GM13977 (cell line): Measurements from ENCODE around the gene CTDSPL2.

Source experiments
- DNase-seq: peaks from one replicate; pipeline ENCODE4 v3.0.0; 2012; ENCODE audit warnings: low spot score
- in situ Hi-C: fragments of 300-500 bp; cut with MboI; formaldehyde crosslinking; loops from one replicate; pipeline ENCODE4 v1.12.0; 2022; ENCODE audit warnings: low sequenced_read_pairs, low pct_unique_long_range_greater_than_20kb, mixed read lengths, inconsistent platforms; ENCODE audit not compliant: unreplicated experiment
- TF ChIP-seq, protein P1 (sequence below): IDR thresholded peaks from 2 replicates; pipeline ENCODE4 v1.5.1; 2012; ENCODE audit warnings: mild to moderate bottlenecking, control low read depth; ENCODE audit not compliant: insufficient read depth; ENCODE audit errors: extremely low read depth, missing control alignments

Gene CTDSPL2

DNA sequence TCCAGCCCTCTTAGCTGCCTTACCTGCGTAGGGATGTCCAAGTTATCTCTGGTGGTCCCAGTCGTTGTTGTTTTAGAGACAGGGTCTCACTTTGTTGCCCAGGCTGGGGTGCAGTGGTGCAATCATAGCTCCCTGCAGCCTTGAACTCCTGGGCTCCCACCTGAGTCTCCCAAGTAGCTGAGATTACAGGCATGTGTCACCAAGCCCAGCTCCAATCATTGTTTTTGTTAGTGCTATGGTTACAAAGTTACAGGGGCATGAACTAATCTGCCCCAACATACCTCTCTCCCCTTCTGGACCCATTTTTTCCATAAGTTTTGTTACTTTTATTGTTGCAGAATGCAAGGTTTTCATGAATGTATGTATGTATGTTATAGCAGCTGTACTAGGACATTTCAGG is 54.7 kb downstream of the CTDSPL2 start:
- in situ Hi-C loops, result no loop called here

GRCh38 chr15:44485880-44486279 is 58.5 kb downstream of the CTDSPL2 start:
- in situ Hi-C loops, result no loop called here
- TF ChIP-seq, protein P1, sequence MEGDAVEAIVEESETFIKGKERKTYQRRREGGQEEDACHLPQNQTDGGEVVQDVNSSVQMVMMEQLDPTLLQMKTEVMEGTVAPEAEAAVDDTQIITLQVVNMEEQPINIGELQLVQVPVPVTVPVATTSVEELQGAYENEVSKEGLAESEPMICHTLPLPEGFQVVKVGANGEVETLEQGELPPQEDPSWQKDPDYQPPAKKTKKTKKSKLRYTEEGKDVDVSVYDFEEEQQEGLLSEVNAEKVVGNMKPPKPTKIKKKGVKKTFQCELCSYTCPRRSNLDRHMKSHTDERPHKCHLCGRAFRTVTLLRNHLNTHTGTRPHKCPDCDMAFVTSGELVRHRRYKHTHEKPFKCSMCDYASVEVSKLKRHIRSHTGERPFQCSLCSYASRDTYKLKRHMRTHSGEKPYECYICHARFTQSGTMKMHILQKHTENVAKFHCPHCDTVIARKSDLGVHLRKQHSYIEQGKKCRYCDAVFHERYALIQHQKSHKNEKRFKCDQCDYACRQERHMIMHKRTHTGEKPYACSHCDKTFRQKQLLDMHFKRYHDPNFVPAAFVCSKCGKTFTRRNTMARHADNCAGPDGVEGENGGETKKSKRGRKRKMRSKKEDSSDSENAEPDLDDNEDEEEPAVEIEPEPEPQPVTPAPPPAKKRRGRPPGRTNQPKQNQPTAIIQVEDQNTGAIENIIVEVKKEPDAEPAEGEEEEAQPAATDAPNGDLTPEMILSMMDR, result no peak
- no peak for DNase-seq

More for the DNA sequence above, 54.7 kb downstream of the CTDSPL2 start:
- TF ChIP-seq, protein P1, result no peak
- DNase-seq, result no peak

DNA sequence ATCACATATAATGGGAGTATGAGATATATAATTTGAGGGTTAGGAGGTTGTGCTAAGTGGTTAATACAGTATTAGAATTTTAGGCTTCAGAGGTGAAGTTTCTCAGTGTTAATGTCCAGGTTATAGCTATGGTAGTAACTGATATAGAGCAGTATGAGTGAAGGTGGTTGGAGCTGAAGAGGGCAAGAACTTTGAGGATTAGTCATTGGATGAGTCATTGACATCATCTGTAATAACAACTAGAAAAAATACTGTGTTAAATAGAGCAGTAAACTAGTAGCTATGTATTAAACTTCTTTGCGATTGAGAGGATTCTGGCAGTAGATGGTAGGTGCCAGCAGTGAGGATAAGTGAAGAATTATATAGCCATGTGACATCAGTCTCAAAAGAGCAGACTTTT is 62.0 kb downstream of the CTDSPL2 start:
- in situ Hi-C loops, result no loop called here
- TF ChIP-seq, protein P1, result no peak
- no peak for DNase-seq

- TF ChIP-seq, protein P1, result no peak
- DNase-seq, result no peak
- in situ Hi-C loops, result no loop called here
These were observed 63.2 kb downstream of the CTDSPL2 start for GRCh38 chr15:44490622-44491021.

DNA sequence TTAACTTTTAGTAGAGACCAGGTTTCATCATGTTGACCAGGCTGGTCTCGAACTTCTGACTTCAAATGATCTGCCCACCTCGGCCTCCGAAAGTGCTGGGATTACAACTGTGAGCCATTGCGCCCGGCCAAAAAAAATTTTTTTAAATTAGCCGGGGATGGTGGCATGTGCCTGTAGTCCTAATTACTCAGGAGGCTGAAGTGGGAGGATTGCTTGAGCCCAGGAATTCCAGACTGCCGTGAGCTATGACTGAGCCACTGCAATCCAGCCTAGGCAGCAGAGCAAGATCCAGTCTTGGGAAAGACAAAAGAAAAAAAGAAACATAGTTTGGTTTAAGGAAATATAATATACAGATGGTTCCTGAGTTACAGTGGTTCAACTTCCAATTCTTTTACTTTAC is 64.6 kb downstream of the CTDSPL2 start:
- no peak for DNase-seq
- in situ Hi-C loops, result no loop called here
- TF ChIP-seq, protein P1, result no peak

DNA sequence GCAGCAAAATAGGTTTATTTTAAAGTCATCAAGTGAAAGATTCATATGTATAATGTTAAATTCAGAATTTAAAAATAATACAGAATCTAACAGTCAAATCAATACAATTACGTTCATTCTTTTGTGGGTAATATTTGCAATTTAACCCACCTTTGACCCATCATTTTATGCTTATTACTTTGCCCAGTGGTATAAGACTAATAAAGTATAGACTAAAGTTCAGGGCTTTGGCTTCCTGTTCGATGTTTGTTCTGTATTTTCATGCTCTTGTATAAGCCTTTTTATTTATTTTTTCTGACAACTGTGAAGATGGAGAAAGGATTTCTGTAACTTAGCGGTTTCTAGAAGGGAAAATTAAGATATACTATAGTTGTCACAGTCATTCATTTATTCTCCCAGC is 65.2 kb downstream of the CTDSPL2 start:
- no peak for DNase-seq
- TF ChIP-seq, protein P1, result no peak
- in situ Hi-C loops, result no loop called here

DNA sequence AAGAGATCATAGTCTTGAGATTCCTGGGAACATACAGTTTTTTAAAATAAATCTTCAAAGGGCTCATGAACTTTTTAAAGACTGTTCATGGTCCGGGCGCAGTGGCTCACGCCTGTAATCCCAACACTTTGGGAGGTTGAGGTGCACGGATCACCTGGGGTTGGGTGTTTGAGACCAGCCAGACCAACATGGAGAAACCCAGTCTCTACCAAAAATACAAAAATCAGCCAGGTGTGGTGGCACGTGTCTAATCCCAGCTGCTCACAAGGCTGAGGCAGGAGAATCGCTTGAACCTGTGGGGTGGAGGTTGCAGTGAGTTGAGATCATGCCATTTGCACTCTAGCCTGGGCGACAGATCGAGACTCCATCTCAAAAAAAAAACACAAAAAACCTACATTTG is 68.1 kb downstream of the CTDSPL2 start:
- in situ Hi-C loops, result no loop called here
- TF ChIP-seq, protein P1, result no peak
- no peak for DNase-seq
